Progenitor cell of endocrine pancreas (in vitro differentiated cells): ENCODE data around the gene RFK. TPM values are rescaled to one million over a fixed set of nuclear protein-coding genes. Genes with fewer than 3 reads are reported as not detected.

Source experiments
- DNase-seq: peaks from one replicate; pipeline ENCODE4 v3.0.0; 2021; ENCODE audit warnings: low spot score; ENCODE audit not compliant: unreplicated experiment
- H3K27ac Mint-ChIP-seq: 2 replicates; pipeline ENCODE4 v1.8.0; 2021; ENCODE audit warnings: mild to moderate bottlenecking, moderate library complexity, mixed read lengths
- H3K27me3 Mint-ChIP-seq: 2 replicates; pipeline ENCODE4 v1.8.0; 2021; ENCODE audit warnings: mixed read lengths
- H3K36me3 Mint-ChIP-seq: 2 replicates; pipeline ENCODE4 v1.8.0; 2022; ENCODE audit warnings: mixed read lengths; ENCODE audit not compliant: insufficient read depth
- H3K4me1 Mint-ChIP-seq: 2 replicates; pipeline ENCODE4 v1.8.0; 2021; ENCODE audit warnings: low read depth, mixed read lengths
- H3K4me3 Mint-ChIP-seq: 2 replicates; pipeline ENCODE4 v1.8.0; 2021; ENCODE audit warnings: low read depth, mild to moderate bottlenecking, moderate library complexity, mixed read lengths
- H3K9me3 Mint-ChIP-seq: 2 replicates; pipeline ENCODE4 v1.8.0; 2021; ENCODE audit warnings: low read depth, mixed read lengths
- CTCF ChIP-seq: fragments of 200-600 bp; sonication (generic); IDR thresholded peaks from one replicate; pipeline ENCODE4 v1.5.0; 2021; ENCODE audit warnings: antibody characterized with exemption, mild to moderate bottlenecking; ENCODE audit not compliant: unreplicated experiment
- total RNA-seq: library from RNA; stranded (reverse); gene quantifications from 2 replicates; pipeline ENCODE4 v1.2.1, GENCODE V29; 2021

Gene RFK
- total RNA-seq, 1 donor from 2014 or later = 17.0 TPM

- H3K27me3 Mint-ChIP-seq = peaks cover 29% of the 10 kb centered on the region
- DNase-seq = no peak
- no peak for TF ChIP-seq CTCF
- no peaks in the 10 kb centered on the region for H3K36me3 Mint-ChIP-seq
- peaks cover 4% of the 10 kb centered on the region for H3K9me3 Mint-ChIP-seq
- no peaks in the 10 kb centered on the region for H3K4me1 Mint-ChIP-seq
- no peak overlapping the region for H3K4me3 Mint-ChIP-seq
- no peak overlapping the region for H3K27ac Mint-ChIP-seq
Observed at GRCh38 chr9:76342201-76342600, 52.0 kb downstream of the RFK start.

DNA sequence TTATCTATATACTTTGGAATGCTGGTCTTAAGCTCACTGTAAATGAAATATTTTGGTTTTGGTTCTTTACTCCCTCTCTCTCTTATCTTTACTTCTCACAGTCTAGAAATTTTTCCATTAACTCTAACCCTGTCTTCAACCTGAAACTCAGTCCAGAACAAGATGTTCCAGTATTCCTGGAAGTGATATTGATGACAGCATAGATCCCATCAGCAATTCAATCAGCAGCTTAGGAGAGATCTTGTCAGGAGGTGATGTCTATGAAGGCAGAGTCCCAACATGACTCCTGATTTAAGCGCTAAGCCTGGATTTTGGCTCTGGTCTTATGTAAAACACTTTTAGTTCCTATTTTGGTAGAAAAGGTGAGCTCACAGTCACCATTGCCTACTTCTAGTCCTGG, 52.6 kb downstream of the RFK start:
- no peaks in the 10 kb centered on the region for H3K36me3 Mint-ChIP-seq
- no peak overlapping the region for H3K4me3 Mint-ChIP-seq
- DNase-seq = no peak
- no peak for TF ChIP-seq CTCF
- peaks cover 29% of the 10 kb centered on the region for H3K27me3 Mint-ChIP-seq
- no peaks in the 10 kb centered on the region for H3K4me1 Mint-ChIP-seq
- H3K9me3 Mint-ChIP-seq = peaks cover 4% of the 10 kb centered on the region
- H3K27ac Mint-ChIP-seq = no peak overlapping the region

DNA sequence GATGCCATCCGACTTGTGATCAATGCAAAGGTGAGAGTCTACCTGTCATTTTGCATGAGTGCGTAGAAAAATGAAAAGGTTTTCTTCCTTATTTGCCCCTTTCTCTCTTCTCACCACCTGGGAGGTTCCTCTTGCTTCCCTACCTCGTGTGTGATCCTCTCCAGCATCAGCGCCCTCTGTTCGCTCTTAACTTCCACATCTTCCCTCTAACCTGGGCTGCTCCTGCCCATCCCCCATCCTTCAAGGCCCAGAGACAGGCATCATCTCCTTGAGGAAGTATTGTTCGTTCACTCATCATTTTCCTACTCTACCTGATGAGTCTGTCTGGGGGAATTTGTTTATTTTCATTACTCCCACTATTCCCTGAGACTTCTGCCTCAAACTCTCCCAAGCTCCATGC, 55.8 kb downstream of the RFK start:
- Mint-ChIP-seq H3K27me3 (peaks cover 45% of the 10 kb centered on the region), H3K36me3 (no peaks in the 10 kb centered on the region), H3K4me3 (no peak overlapping the region), H3K4me1 (peaks cover 7% of the 10 kb centered on the region), H3K27ac (no peak overlapping the region), H3K9me3 (peaks cover under 1% of the 10 kb centered on the region)
- TF ChIP-seq CTCF = no peak
- DNase-seq = no peak

DNA sequence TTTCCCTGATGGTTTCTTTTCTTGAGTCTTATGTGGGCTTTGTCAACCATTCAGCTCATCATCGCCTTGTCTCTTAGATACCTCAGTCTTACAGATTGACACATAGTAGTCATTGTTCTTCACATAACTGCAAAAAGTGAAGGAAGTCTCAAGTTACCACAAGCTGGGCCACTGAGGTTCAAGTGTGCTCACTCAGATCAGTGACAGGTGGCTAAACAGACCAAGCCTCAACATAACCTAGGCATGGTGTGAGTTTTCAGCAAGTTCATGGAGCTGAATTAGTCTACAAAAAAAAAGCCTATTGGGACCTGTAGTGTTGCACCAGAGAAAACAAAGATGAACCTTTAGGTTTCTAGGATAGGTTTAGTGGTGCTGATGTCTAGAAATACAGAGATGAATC, 58.2 kb downstream of the RFK start:
- Mint-ChIP-seq H3K36me3 (no peaks in the 10 kb centered on the region), H3K4me3 (no peak overlapping the region), H3K27ac (no peak overlapping the region), H3K4me1 (peaks cover 21% of the 10 kb centered on the region), H3K27me3 (peaks cover 49% of the 10 kb centered on the region), H3K9me3 (no peaks in the 10 kb centered on the region)
- no peak for TF ChIP-seq CTCF
- no peak for DNase-seq

Other genes starting within 250 kb of the RFK start
- 57.1 and 69.3 TPM in 2 replicates for gene GCNT1, start 64.8 kb upstream of the RFK start, total RNA-seq